H1 (cell line): ENCODE results near the gene ZNF414. TPM values are rescaled to one million over a fixed set of nuclear protein-coding genes. Genes with fewer than 3 reads are reported as not detected.

ENCODE experiments used
- CTCF ChIA-PET: fragments of 300-600 bp; sonication (Branson Sonifier 250); formaldehyde crosslinking; loops from one replicate; lab custom pipeline; 2021; ENCODE audit not compliant: partially characterized antibody; lab: Charles Lee
- POLR2A ChIA-PET: fragments of 300-600 bp; sonication (Branson Sonifier 250); formaldehyde crosslinking; loops from one replicate; lab custom pipeline; 2021; ENCODE audit warnings: inconsistent platforms; ENCODE audit not compliant: partially characterized antibody; lab: Charles Lee
- DNase-seq, 2 experiments: peaks; one replicate each; pipeline versions ENCODE4 v3.0.0 to v3.0.0-alpha.2; 2010 to 2022; ENCODE audit warnings: low spot score in 2 of 2, low read depth in 1 of 2, mixed read lengths in 1 of 2
- FAIRE-seq: peaks from 2 replicates; lab custom pipeline; 2011; peaks lifted over from hg19 to GRCh38; lab: Jason Lieb, UNC
- H2AFZ ChIP-seq: 2 replicates; pipeline ENCODE4 v1.8.1; 2012; ENCODE audit warnings: low read length, inconsistent platforms
- H2AK5ac ChIP-seq: 2 replicates; pipeline ENCODE4 v1.6.1; 2013; ENCODE audit warnings: low read depth, low read length
- H2BK120ac ChIP-seq: replicated peaks from 2 replicates; pipeline ENCODE3; 2013; ENCODE audit warnings: low read depth, low read length, inconsistent platforms
- H2BK12ac ChIP-seq: 2 replicates; pipeline ENCODE4 v1.6.1; 2013; ENCODE audit warnings: low read depth, low read length
- H2BK15ac ChIP-seq: 2 replicates; pipeline ENCODE4 v1.6.1; 2013; ENCODE audit warnings: low read length
- H2BK20ac ChIP-seq: 2 replicates; pipeline ENCODE4 v1.6.1; 2013; ENCODE audit warnings: low read length
- H2BK5ac ChIP-seq: 2 replicates; pipeline ENCODE4 v1.6.1; 2013; ENCODE audit warnings: low read depth, low read length
- H3K14ac ChIP-seq: 2 replicates; pipeline ENCODE4 v1.6.1; 2013; ENCODE audit warnings: inconsistent platforms; ENCODE audit not compliant: insufficient read length
- H3K18ac ChIP-seq: 2 replicates; pipeline ENCODE4 v1.6.1; 2013; ENCODE audit warnings: low read length; ENCODE audit errors: extremely low read depth
- H3K23ac ChIP-seq: 2 replicates; pipeline ENCODE4 v1.6.1; 2013; ENCODE audit warnings: inconsistent platforms; ENCODE audit not compliant: insufficient read length
- H3K23me2 ChIP-seq: 2 replicates; pipeline ENCODE4 v1.6.1; 2013; ENCODE audit warnings: low read depth, low read length
- H3K27ac ChIP-seq: 2 replicates; pipeline ENCODE4 v1.6.1; 2011; ENCODE audit warnings: low read depth, low read length, inconsistent platforms
- H3K27me3 ChIP-seq, 4 experiments: replicated peaks in 1 of 4; 1 replicate in 1 of 4; 2 replicates in 3 of 4; pipeline versions ENCODE4 v1.6.1 to v1.8.1; 2011 to 2013; ENCODE audit warnings: low read length in 3 of 4, mild to moderate bottlenecking in 3 of 4, inconsistent platforms in 2 of 4, mixed read lengths in 2 of 4, moderate library complexity in 1 of 4; ENCODE audit not compliant: control insufficient read depth in 3 of 4, insufficient read depth in 3 of 4; ENCODE audit errors: extremely low read depth in 1 of 4
- H3K36me3 ChIP-seq, 4 experiments: 2 replicates each; pipeline versions ENCODE4 v1.6.1 to v1.8.1; 2011 to 2013; ENCODE audit warnings: mild to moderate bottlenecking in 4 of 4, low read length in 3 of 4, moderate library complexity in 2 of 4, control low read depth in 1 of 4, inconsistent platforms in 1 of 4; ENCODE audit not compliant: insufficient read depth in 4 of 4, control insufficient read depth in 2 of 4
- H3K4ac ChIP-seq: replicated peaks from 2 replicates; pipeline ENCODE3; 2013; ENCODE audit warnings: low read length, low read depth, mixed read lengths, inconsistent platforms; ENCODE audit not compliant: insufficient read length
- H3K4me1 ChIP-seq, 4 experiments: replicated peaks in 1 of 4; 1 replicate in 1 of 4; 2 replicates in 3 of 4; pipeline versions ENCODE4 v1.6.1 to v1.8.1; 2011 to 2013; ENCODE audit warnings: low read length in 3 of 4, inconsistent platforms in 2 of 4, mixed read lengths in 1 of 4; ENCODE audit not compliant: insufficient read depth in 4 of 4, control insufficient read depth in 3 of 4
- H3K4me2 ChIP-seq, 2 experiments: 2 replicates each; pipeline versions ENCODE4 v1.6.1 to v1.8.1; 2011 to 2013; ENCODE audit warnings: low read depth in 2 of 2, low read length in 2 of 2, control low read depth in 1 of 2, inconsistent platforms in 1 of 2, mild to moderate bottlenecking in 1 of 2; ENCODE audit not compliant: insufficient read depth in 1 of 2
- H3K4me3 ChIP-seq, 4 experiments: fragments of 200-600, 300-600 bp in 1 of 4; sonication (generic), shearing (Covaris generic), sonication (Bioruptor Twin) in 1 of 4; 2 replicates each; pipeline versions ENCODE4 v1.5.1 to v1.8.1; 2011 to 2016; ENCODE audit warnings: low read length in 4 of 4, low read depth in 3 of 4, control low read depth in 2 of 4, inconsistent platforms in 2 of 4, mild to moderate bottlenecking in 2 of 4, mixed read lengths in 1 of 4, moderate library complexity in 1 of 4; ENCODE audit not compliant: insufficient read depth in 2 of 4; ENCODE audit errors: extremely low read depth in 1 of 4
- H3K56ac ChIP-seq: replicated peaks from 2 replicates; pipeline ENCODE3; 2013; ENCODE audit warnings: low read depth, mild to moderate bottlenecking, mixed read lengths, low read length, inconsistent platforms; ENCODE audit not compliant: insufficient read length
- H3K79me1 ChIP-seq: 2 replicates; pipeline ENCODE4 v1.6.1; 2013; ENCODE audit warnings: low read depth, low read length, control low read depth
- H3K79me2 ChIP-seq, 2 experiments: 2 replicates each; pipeline versions ENCODE4 v1.6.1 to v1.8.1; 2012 to 2013; ENCODE audit warnings: low read length in 2 of 2, mild to moderate bottlenecking in 2 of 2, inconsistent platforms in 1 of 2; ENCODE audit not compliant: insufficient read depth in 2 of 2, control insufficient read depth in 1 of 2
- H3K9ac ChIP-seq, 4 experiments: replicated peaks in 1 of 4; 1 replicate in 1 of 4; 2 replicates in 3 of 4; pipeline versions ENCODE4 v1.6.1 to v1.8.1; 2011 to 2013; ENCODE audit warnings: low read depth in 3 of 4, low read length in 3 of 4, control low read depth in 2 of 4, mild to moderate bottlenecking in 2 of 4, moderate library complexity in 2 of 4, inconsistent platforms in 1 of 4; ENCODE audit errors: extremely low read depth in 1 of 4
- H3K9me3 ChIP-seq, 2 experiments: 2 replicates each; pipeline versions ENCODE4 v1.6.1 to v1.8.1; 2012 to 2013; ENCODE audit warnings: mild to moderate bottlenecking in 2 of 2, moderate library complexity in 2 of 2, control low read depth in 1 of 2, inconsistent platforms in 1 of 2, low read depth in 1 of 2, low read length in 1 of 2, mixed read lengths in 1 of 2; ENCODE audit not compliant: insufficient read depth in 2 of 2
- H4K20me1 ChIP-seq, 2 experiments: replicated peaks in 1 of 2; 2 replicates each; pipeline versions ENCODE3 to v1.8.1; 2011 to 2013; ENCODE audit warnings: inconsistent platforms in 2 of 2, low read length in 2 of 2, mild to moderate bottlenecking in 1 of 2; ENCODE audit not compliant: insufficient read depth in 2 of 2, control insufficient read depth in 1 of 2
- H4K5ac ChIP-seq: 2 replicates; pipeline ENCODE4 v1.6.1; 2013; ENCODE audit warnings: low read length, low read depth, mixed read lengths, inconsistent platforms; ENCODE audit not compliant: insufficient read length
- H4K8ac ChIP-seq: 2 replicates; pipeline ENCODE4 v1.8.0; 2013; ENCODE audit warnings: mild to moderate bottlenecking, moderate library complexity, low read length, inconsistent platforms; ENCODE audit not compliant: insufficient read depth; ENCODE audit errors: extremely low read depth
- H4K91ac ChIP-seq: replicated peaks from 2 replicates; pipeline ENCODE3; 2013; ENCODE audit warnings: low read length, mixed read lengths, inconsistent platforms; ENCODE audit not compliant: insufficient read length
- ASH2L ChIP-seq: fragments of 200-600, 300-600 bp; sonication (generic); IDR thresholded peaks from one replicate; pipeline ENCODE4 v1.7.1; 2017; ENCODE audit warnings: low read length
- ATF3 ChIP-seq: IDR thresholded peaks from 2 replicates; pipeline ENCODE4 v1.6.1; 2011; ENCODE audit warnings: low read depth, mild to moderate bottlenecking, low read length; ENCODE audit not compliant: insufficient read depth
- CBX8 ChIP-seq: fragments of 300-800, 300-1000 bp; sonication (generic); IDR thresholded peaks from 2 replicates; pipeline ENCODE4 v1.7.1; 2016; ENCODE audit warnings: low read depth, low read length, borderline replicate concordance
- EP300 ChIP-seq, 2 experiments: IDR thresholded peaks; 1 replicate in 1 of 2; 2 replicates in 1 of 2; pipeline ENCODE4 v1.6.1; 2011 to 2012; ENCODE audit warnings: low read depth in 2 of 2, low read length in 2 of 2, mild to moderate bottlenecking in 2 of 2, borderline replicate concordance in 1 of 2, inconsistent platforms in 1 of 2, moderate library complexity in 1 of 2
- HDAC6 ChIP-seq: IDR thresholded peaks from one replicate; pipeline ENCODE4 v1.7.1; 2012; ENCODE audit warnings: low read depth, mild to moderate bottlenecking, inconsistent platforms, low read length, moderate library complexity
- KDM1A ChIP-seq: fragments of 200-600, 300-600 bp; sonication (generic); IDR thresholded peaks from 2 replicates; pipeline ENCODE4 v1.7.1; 2016; ENCODE audit warnings: mild to moderate bottlenecking, low read length, borderline replicate concordance
- SIRT6 ChIP-seq: IDR thresholded peaks from one replicate; pipeline ENCODE4 v1.7.1; 2012; ENCODE audit warnings: low read length, inconsistent platforms
- SP2 ChIP-seq: IDR thresholded peaks from 2 replicates; pipeline ENCODE4 v1.6.1; 2012; ENCODE audit warnings: mild to moderate bottlenecking, low read length, inconsistent platforms
- TAF7 ChIP-seq: optimal IDR thresholded peaks from 2 replicates; pipeline ENCODE3; 2011; ENCODE audit warnings: low read depth, mild to moderate bottlenecking, inconsistent platforms, low read length, moderate library complexity, borderline replicate concordance
- TBP ChIP-seq: IDR thresholded peaks from 2 replicates; pipeline ENCODE4 v1.6.1; 2011; ENCODE audit warnings: low read depth, low read length, improper control_type of control experiment
- WGBS, 2 experiments: shearing (Covaris generic) in 1 of 2; methylation state at CpG; one replicate each; pipeline versions ENCODE4 v1.1.6 to v1.1.7; 2013 to 2015; ENCODE audit warnings: low lambda C conversion rate in 2 of 2, mixed read lengths in 2 of 2, inconsistent platforms in 1 of 2, low coverage in 1 of 2, missing lambda C conversion rate in 1 of 2; ENCODE audit not compliant: insufficient replicate concordance in 2 of 2, insufficient coverage in 1 of 2, insufficient read length in 1 of 2; ENCODE audit errors: extremely low coverage in 1 of 2, missing lambda C conversion rate in 1 of 2; 5-methylcytosine and 5-hydroxymethylcytosine counted together
- polyA plus RNA-seq, 7 experiments: library from polyadenylated mRNA; depleted of rRNA in 3 of 7; stranded (reverse) in 5 of 7; unstranded in 2 of 7; fragments of >200 nt in 5 of 7; fragments of 200-250 nt in 2 of 7; gene quantifications; 1 replicate in 5 of 7; 2 replicates in 1 of 7; 4 replicates in 1 of 7; pipeline versions ENCODE4 v1.2.1 to v1.2.3, GENCODE V29; 2011 to 2013; ENCODE audit warnings: missing spikeins in 2 of 7, mixed read lengths in 2 of 7
- total RNA-seq: library from RNA; stranded (reverse); fragmentation: NEBNext Ultra II Directional; extraction: Animal tissue kit (Norgen Biotek cat#: 25700); gene quantifications from 2 replicates; pipeline ENCODE4 v1.2.1, GENCODE V29; 2021

The ZNF414 gene
- total and polyA plus RNA-seq, 2 of the 8 experiments (the other 6 are each of a cell fraction or from before 2014, with no cell fraction given): 9.7 to 26.8 TPM

GRCh38 chr19:8478598-8478997 is 35.4 kb downstream of the ZNF414 start:
- WGBS, 2 experiments: 93% methylated on average over 3 of the region's 3 CpGs; no CpG with 5 or more reads in 1 of the 2 experiments
- Histone ChIP-seq H3K14ac (no peak overlapping the region), H3K4me3 (no peak overlapping the region), H3K4me1 (no peaks in the 10 kb centered on the region; a peak in 1 of 7 replicates), H2BK15ac (no peak overlapping the region), H3K27ac (no peak overlapping the region), H2BK120ac (no peak overlapping the region), H3K23ac (no peak overlapping the region), H2AK5ac (no peak overlapping the region), H3K56ac (no peak overlapping the region), H4K91ac (no peak overlapping the region), H4K20me1 (peaks cover 37 to 43% of the 10 kb centered on the region in 2 experiments), H3K9ac (no peak overlapping the region), H3K23me2 (no peaks in the 10 kb centered on the region; the same call in 1 of the 2 replicates), H3K4me2 (no peak overlapping the region), H4K8ac (no peak overlapping the region), H3K36me3 (peaks cover 20 to 77% (median 43%) of the 10 kb centered on the region in 4 experiments), H3K9me3 (no peaks in the 10 kb centered on the region), H2BK12ac (no peak overlapping the region), H3K4ac (no peak overlapping the region), H2AFZ (no peak overlapping the region), H4K5ac (no peak overlapping the region), H2BK5ac (no peak overlapping the region), H3K79me1 (peaks cover 27% of the 10 kb centered on the region), H3K18ac (no peak overlapping the region), H3K79me2 (peaks cover 9 to 93% of the 10 kb centered on the region in 2 experiments; a peak in 3 of 4 replicates), H2BK20ac (no peak overlapping the region), H3K27me3 (no peaks in the 10 kb centered on the region)
- no peak for DNase-seq
- no peak for FAIRE-seq
- TF ChIP-seq SIRT6 (no peak), EP300 (IDR thresholded peaks at IDR 0.05; ENCODE audit: borderline replicate concordance in 1 of 2, low read depth in 2 of 2, low read length in 2 of 2) (no peak), TBP (no peak), ATF3 (no peak), SP2 (no peak), KDM1A (no peak), HDAC6 (no peak), CBX8 (no peak), ASH2L (no peak), TAF7 (no peak)
- POLR2A ChIA-PET: interaction anchor here (0.7 to 6.4 kb wide), 4 partner anchors 10 to 32 kb away, joined by 3 to 54 read pairs (median 6); partner anchors contain the start of gene HNRNPM
- CTCF ChIA-PET: interaction anchor here (0.8 to 2.8 kb wide), 7 partner anchors 8 to 102 kb away, joined by 3 to 10 read pairs (median 4); no protein-coding TSS in a partner anchor
